IPS-18c (cell line): ENCODE results near the gene PBX4.

ENCODE experiments used
- H3K4me3 ChIP-seq: 2 replicates; pipeline ENCODE4 v1.7.0; 2013; ENCODE audit warnings: low read depth, mild to moderate bottlenecking, low read length, moderate library complexity; ENCODE audit not compliant: insufficient read depth
- H3K9me3 ChIP-seq: one replicate; pipeline ENCODE4 v1.6.1; 2013; ENCODE audit warnings: mild to moderate bottlenecking, low read length, moderate library complexity; ENCODE audit not compliant: control insufficient read depth, insufficient read depth

The PBX4 gene

GRCh38 chr19:19579533-19580361, 38.7 kb downstream of the PBX4 start:
- Histone ChIP-seq H3K4me3 (no peak overlapping the region), H3K9me3 (no peaks in the 10 kb centered on the region)

DNA sequence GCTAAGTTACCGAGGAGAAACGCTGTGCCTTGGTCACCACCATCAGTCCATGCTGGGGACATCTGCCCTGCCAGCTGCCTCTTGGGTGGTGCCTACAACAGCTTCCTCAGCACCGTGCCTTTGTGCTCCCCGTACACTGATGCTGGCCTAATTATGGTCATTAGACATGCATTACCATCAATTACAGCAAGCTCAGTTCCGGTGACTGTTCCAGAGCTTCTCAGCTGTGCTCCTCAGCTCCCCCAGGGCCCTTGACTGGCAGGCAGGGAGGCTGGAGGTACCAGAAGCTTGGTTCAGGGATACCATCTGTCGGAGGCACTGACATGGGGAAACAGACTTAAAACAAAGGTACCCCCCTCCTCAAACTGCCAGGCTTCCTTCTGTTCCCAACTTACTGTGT, 40.2 kb downstream of the PBX4 start:
- Histone ChIP-seq H3K9me3 (no peaks in the 10 kb centered on the region), H3K4me3 (no peak overlapping the region)

DNA sequence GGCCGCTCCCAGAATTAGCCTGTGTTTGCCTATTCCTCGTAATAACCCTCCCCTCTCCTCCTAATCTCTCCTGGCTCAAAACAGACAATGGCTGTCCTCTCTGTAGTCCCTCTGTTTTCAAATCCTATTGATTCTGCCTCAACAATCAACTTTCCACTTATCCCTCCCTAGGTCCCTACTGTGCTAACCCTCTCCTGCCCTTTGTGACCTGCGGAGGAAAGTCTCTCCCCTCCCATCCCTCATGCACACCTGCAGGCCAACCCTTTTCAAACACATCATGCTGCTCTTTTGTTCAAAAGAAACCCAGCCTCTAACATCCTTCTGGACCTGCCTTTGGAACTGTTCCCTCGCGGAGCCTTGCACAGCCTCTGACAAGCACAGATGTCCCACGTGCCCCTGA, 43.1 kb downstream of the PBX4 start:
- Histone ChIP-seq H3K4me3 (no peak overlapping the region), H3K9me3 (no peaks in the 10 kb centered on the region)

DNA sequence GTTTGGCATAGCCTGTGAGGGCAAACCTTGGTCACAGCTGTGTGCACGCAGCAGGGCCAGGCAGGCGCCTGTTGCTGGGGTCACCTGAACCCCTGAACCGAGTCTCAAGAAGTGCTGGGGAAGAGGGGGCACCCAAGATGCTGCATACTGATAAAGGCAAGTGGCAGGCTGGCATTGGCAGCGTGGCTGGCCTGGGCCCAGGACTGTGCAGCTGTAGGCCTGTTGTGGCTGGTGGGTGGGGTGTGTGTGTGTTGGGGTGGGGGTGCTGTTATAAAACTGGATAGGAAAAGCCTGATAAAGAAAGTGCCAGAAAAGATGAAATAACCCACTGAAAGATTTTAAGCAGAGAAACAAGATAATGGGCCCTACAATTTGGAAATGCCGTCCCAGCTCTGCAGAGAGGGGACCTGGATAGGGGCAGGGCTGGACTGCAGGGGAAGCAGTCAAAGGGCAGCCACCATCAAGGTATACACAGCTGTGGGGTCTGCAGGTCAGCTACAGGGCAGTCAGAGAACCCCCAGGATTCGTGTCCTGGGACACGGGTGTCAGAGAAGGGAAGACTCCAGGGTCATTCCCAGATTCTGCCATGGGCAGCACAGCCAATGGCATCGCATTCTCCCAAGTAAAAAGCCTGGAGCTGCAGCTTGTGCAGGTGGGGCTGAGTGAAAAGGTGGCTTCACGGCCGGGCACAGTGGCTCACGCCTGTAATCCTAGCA, 47.3 kb downstream of the PBX4 start:
- Histone ChIP-seq H3K9me3 (no peaks in the 10 kb centered on the region), H3K4me3 (no peak overlapping the region)

DNA sequence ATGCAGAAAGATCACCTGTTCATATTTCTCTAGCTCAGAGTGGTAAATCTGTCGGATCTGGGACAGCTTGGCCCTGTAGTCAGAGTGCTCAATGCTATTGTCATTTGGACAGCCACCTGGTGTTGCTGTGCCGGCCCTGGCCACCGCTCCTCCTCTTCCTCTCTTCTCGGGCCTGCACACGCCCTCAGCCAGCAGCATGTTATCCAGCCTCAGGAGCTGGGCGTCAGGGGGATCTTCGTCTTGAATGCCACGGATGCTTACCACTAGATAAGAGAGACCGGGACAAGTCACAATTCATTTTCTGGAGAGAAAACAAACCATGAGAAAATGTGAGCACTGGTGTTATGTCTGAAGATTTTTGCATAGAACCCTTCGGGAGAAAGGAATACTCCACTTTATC, 47.9 kb downstream of the PBX4 start:
- H3K9me3 ChIP-seq, result no peaks in the 10 kb centered on the region

GRCh38 chr19:19568802-19569756, 49.4 kb downstream of the PBX4 start:
- no peak overlapping the region for H3K4me3 ChIP-seq
- no peaks in the 10 kb centered on the region for H3K9me3 ChIP-seq

More for the DNA sequence above, 47.9 kb downstream of the PBX4 start:
- H3K4me3 ChIP-seq, result no peak overlapping the region

DNA sequence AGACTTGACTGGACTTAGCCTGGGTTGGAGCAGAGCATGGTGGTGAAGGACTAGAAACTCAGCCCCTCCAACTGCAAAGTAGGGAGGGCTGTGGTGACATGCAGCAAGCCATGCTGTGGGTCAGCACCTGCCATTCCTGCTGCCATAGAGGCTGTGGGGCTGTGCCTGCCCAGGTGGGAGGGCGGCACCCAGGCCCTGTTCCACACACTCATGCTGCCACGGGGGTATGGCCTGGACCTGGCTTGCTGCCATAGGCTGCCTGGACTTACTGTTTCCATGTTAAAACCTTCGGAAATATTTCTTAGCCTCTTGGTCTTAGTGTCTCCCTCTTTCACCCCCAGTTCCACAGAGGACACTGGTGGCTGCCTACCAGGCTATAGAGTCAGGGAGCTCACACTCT, 51.1 kb downstream of the PBX4 start:
- no peak overlapping the region for H3K4me3 ChIP-seq
- no peaks in the 10 kb centered on the region for H3K9me3 ChIP-seq

DNA sequence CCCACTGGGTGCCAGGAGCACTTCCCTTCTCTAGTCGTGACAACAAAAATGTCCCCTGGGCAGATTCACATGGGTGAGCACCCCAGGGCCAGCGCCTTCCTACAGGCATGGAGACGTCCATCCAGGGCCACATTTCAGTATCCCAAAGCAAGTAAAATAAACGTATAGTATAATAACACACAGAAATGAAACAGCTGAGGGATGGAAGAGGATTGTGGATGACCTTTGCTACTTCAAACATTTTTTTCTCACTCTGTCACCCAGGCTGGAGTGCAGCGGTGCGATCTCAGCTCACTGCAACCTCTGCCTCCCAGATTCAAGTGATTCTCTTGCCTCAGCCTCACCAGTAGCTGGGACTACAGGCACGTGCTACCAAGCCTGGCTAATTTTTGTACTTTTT, 52.2 kb downstream of the PBX4 start:
- Histone ChIP-seq H3K4me3 (no peak overlapping the region), H3K9me3 (no peaks in the 10 kb centered on the region)

DNA sequence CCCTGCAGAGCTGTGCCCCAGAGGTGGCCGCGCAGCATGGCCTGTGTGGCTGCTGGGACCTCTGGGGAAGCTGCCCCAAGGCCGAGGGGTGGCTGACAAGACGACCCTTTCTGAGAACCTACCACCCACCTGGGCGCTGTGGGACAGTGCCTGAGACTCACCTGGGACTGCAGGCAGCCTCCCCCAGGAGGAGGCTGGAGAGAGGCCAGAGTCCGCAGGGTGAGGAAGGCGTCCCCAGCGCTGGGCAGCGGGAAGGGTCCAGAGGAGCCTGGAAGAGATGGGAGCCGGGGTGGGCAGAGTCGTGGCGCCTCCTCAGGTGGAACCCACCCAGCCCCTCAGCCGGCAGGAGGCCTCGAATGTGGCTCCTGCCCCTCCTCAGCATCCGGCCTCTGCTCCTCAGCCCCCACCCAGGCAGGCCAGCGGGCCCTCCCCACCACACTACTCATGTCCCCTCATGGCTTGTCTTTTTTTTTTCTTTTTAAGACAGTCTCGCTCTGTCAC, 55.1 kb downstream of the PBX4 start:
- H3K9me3 ChIP-seq, result no peaks in the 10 kb centered on the region
- H3K4me3 ChIP-seq, result no peak overlapping the region

- Histone ChIP-seq H3K4me3 (no peak overlapping the region; the same call in 1 of the 2 replicates), H3K9me3 (no peaks in the 10 kb centered on the region)
Observed at GRCh38 chr19:19562665-19563347, 55.7 kb downstream of the PBX4 start.

GRCh38 chr19:19561946-19562664, 56.4 kb downstream of the PBX4 start:
- no peaks in the 10 kb centered on the region for H3K9me3 ChIP-seq
- H3K4me3 ChIP-seq, result no peak overlapping the region

GRCh38 chr19:19559931-19560330, 58.6 kb downstream of the PBX4 start:
- no peaks in the 10 kb centered on the region for H3K9me3 ChIP-seq
- no peak overlapping the region for H3K4me3 ChIP-seq

GRCh38 chr19:19558636-19559035, 59.9 kb downstream of the PBX4 start:
- Histone ChIP-seq H3K9me3 (no peaks in the 10 kb centered on the region), H3K4me3 (no peak overlapping the region)

DNA sequence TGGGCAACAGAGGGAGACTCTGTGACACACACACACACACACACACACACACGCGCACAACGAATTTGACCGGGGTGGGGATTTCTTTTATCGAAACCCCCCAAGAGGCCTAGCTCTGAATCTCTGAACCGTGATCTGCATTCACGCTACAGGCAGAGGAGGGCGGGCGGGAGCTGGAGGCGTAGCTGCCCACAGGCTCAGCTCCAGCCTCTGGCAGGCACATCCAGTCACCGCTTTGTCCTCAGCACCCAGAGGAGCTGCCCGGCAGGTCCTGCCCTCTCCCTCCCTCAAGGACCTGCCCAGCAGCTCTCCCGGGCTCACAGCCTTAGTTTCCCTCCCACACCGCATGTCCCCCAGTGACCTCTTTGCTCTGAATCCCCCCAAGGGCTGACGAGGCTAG, 60.4 kb downstream of the PBX4 start:
- no peaks in the 10 kb centered on the region for H3K9me3 ChIP-seq

DNA sequence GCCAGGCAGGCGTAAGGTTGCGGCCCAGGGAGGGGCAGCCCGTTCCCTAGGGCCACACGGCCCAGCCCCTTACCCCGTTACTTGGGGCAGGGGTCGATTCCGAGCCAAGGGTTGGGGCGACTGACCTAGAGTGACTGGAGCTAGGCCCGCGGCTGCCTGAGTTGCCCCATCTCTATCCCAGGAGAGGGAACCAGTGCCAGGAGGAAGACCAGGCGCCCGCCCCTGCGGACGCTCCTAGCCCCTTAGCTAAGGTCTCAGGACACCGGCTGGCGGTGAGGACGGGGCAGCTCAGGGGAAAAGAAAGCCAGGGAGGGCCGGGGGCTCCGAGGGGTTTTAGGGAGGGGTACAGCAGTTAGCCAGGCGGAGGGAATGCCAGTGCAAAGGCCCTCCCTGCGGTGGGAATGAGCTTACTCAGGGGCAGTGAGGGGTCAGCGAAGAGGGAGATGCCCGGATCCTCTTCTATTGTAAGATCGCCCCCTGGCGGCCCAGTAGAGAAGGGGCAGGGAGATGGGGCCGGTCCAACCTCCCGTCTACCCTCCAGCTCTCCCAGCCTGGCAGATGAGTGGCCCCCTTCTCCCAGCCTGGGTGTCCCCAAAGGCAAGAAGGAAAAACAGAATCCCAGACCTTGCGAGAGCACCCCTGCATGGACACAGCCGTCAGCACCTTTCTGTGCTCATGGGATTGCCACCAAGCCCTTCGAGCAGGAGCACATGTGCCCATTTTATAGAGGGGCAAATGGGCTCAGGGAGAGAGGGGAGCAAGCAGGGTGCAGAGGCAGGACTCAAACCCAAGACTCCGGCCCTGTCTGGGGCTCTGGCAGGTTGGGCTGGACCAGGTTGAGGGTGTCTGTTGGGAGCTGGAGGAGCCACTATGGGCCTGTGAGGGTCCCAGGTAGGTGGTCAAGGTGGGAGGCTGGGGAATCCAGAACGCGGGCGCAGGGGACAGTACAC, 64.1 kb downstream of the PBX4 start:
- Histone ChIP-seq H3K4me3 (no peak overlapping the region), H3K9me3 (no peaks in the 10 kb centered on the region)

More for the DNA sequence above, 60.4 kb downstream of the PBX4 start:
- H3K4me3 ChIP-seq, result no peak overlapping the region
